Measurements from ENCODE around the gene RPL39. TPM values are rescaled to one million over a fixed set of nuclear protein-coding genes. Genes with fewer than 3 reads are reported as not detected.
"Not testable (repeated sequence)": the region's sequence is repeated elsewhere in the genome, so short reads cannot be mapped to it uniquely, and the experiment has no call there.

The RPL39 gene
- polyA plus RNA-seq, 1 donor from 2014 or later = 3,126 TPM

GRCh38 chrX:119809185-119809666 lies 17.8 kb upstream of the RPL39 start:
- H3K4me3 ChIP-seq (ENCODE audit: low read length) = no peak overlapping the region
- no peaks in the 10 kb centered on the region for H3K9me2 ChIP-seq (ENCODE audit: insufficient read depth, low read length)
- H2AFZ ChIP-seq (ENCODE audit: low read depth, low read length) = no peak overlapping the region
- H3K27me3 ChIP-seq (ENCODE audit: insufficient read depth, low read depth, low read length) = no peaks in the 10 kb centered on the region
- no peak overlapping the region for H3K27ac ChIP-seq (ENCODE audit: low read length)
- no peak overlapping the region for H3K9ac ChIP-seq (ENCODE audit: low read length)
- H3K79me2 ChIP-seq (replicated peaks; ENCODE audit: insufficient read depth, low read length) = no peaks in the 10 kb centered on the region
- no peaks in the 10 kb centered on the region for H3F3A ChIP-seq (ENCODE audit: insufficient read depth, low read length, poor library complexity, severe bottlenecking)
- H3K9me3 ChIP-seq (ENCODE audit: low read length) = no peaks in the 10 kb centered on the region
- TF ChIP-seq TAF1 (IDR thresholded peaks at IDR 0.05; ENCODE audit: low read depth) (no peak), EP300 (conservative IDR thresholded peaks at IDR 0.05; ENCODE audit: poor library complexity, severe bottlenecking) (no peak), REST (IDR thresholded peaks at IDR 0.05; ENCODE audit: borderline replicate concordance) (no peak), RAD21 (conservative IDR thresholded peaks at IDR 0.05) (no peak), POLR2AphosphoS5 (IDR thresholded peaks at IDR 0.05) (no peak), MXI1 (conservative IDR thresholded peaks at IDR 0.05; ENCODE audit: poor library complexity, severe bottlenecking) (no peak), EZH2 (IDR thresholded peaks at IDR 0.05; ENCODE audit: borderline replicate concordance, insufficient read depth, low read length, poor library complexity, severe bottlenecking) (no peak)
- TF ChIP-seq, protein P1, sequence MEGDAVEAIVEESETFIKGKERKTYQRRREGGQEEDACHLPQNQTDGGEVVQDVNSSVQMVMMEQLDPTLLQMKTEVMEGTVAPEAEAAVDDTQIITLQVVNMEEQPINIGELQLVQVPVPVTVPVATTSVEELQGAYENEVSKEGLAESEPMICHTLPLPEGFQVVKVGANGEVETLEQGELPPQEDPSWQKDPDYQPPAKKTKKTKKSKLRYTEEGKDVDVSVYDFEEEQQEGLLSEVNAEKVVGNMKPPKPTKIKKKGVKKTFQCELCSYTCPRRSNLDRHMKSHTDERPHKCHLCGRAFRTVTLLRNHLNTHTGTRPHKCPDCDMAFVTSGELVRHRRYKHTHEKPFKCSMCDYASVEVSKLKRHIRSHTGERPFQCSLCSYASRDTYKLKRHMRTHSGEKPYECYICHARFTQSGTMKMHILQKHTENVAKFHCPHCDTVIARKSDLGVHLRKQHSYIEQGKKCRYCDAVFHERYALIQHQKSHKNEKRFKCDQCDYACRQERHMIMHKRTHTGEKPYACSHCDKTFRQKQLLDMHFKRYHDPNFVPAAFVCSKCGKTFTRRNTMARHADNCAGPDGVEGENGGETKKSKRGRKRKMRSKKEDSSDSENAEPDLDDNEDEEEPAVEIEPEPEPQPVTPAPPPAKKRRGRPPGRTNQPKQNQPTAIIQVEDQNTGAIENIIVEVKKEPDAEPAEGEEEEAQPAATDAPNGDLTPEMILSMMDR (IDR thresholded peaks at IDR 0.05; ENCODE audit: poor library complexity, severe bottlenecking) = no peak
- no peak overlapping the region for H3K4me2 ChIP-seq (ENCODE audit: low read length)
- H4K20me1 ChIP-seq (ENCODE audit: insufficient read depth) = no peaks in the 10 kb centered on the region
- H3K36me3 ChIP-seq (ENCODE audit: insufficient read depth, low read length) = no peaks in the 10 kb centered on the region

DNA sequence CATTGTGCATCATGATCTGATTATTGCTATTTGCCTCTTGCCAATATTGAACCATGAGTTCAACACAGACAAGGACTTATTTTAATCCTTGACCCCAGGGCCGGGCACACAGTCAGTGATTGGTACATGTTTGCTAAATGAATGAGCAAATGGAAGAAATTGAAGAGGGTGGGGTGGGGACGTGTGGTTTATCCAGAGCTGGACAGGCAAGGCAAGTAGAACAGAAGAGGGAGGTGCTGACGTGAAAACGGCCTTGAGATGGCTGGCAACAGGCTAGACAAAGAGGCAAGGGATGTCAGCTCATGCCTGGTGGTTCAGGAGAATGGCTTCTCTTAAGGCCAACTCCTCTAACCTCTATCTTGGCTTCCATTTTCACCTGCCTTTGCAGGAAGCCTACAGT lies 17.0 kb upstream of the RPL39 start:
- not testable (repeated sequence) for H2AFZ ChIP-seq (ENCODE audit: low read depth, low read length); H3K4me2 ChIP-seq (ENCODE audit: low read length); H3K4me3 ChIP-seq (ENCODE audit: low read length); H4K20me1 ChIP-seq (ENCODE audit: insufficient read depth); H3K27me3 ChIP-seq (ENCODE audit: insufficient read depth, low read depth, low read length); H3K9me3 ChIP-seq (ENCODE audit: low read length); H3K9me2 ChIP-seq (ENCODE audit: insufficient read depth, low read length); H3K9ac ChIP-seq (ENCODE audit: low read length); H3K79me2 ChIP-seq (replicated peaks; ENCODE audit: insufficient read depth, low read length); H3F3A ChIP-seq (ENCODE audit: insufficient read depth, low read length, poor library complexity, severe bottlenecking); H3K36me3 ChIP-seq (ENCODE audit: insufficient read depth, low read length); H3K27ac ChIP-seq (ENCODE audit: low read length)

GRCh38 chrX:119802546-119802945 lies 11.1 kb upstream of the RPL39 start:
- Histone ChIP-seq H2AFZ (ENCODE audit: low read depth, low read length) (no peak overlapping the region), H3K27me3 (ENCODE audit: insufficient read depth, low read depth, low read length) (no peaks in the 10 kb centered on the region)

More at GRCh38 chrX:119802546-119802945, 11.1 kb upstream of the RPL39 start:
- Histone ChIP-seq H3K4me2 (ENCODE audit: low read length) (no peak overlapping the region), H3K79me2 (replicated peaks; ENCODE audit: insufficient read depth, low read length) (no peaks in the 10 kb centered on the region), H3K9me3 (ENCODE audit: low read length) (no peaks in the 10 kb centered on the region), H3K36me3 (ENCODE audit: insufficient read depth, low read length) (no peaks in the 10 kb centered on the region), H4K20me1 (ENCODE audit: insufficient read depth) (no peaks in the 10 kb centered on the region), H3K9ac (ENCODE audit: low read length) (no peak overlapping the region), H3K9me2 (ENCODE audit: insufficient read depth, low read length) (no peaks in the 10 kb centered on the region), H3K27ac (ENCODE audit: low read length) (no peak overlapping the region), H3F3A (ENCODE audit: insufficient read depth, low read length, poor library complexity, severe bottlenecking) (no peaks in the 10 kb centered on the region), H3K4me3 (ENCODE audit: low read length) (no peak overlapping the region)
- TF ChIP-seq SMC3 (conservative IDR thresholded peaks at IDR 0.05; ENCODE audit: poor library complexity) (no peak), EZH2 (IDR thresholded peaks at IDR 0.05; ENCODE audit: borderline replicate concordance, insufficient read depth, low read length, poor library complexity, severe bottlenecking) (no peak), EP300 (conservative IDR thresholded peaks at IDR 0.05; ENCODE audit: poor library complexity, severe bottlenecking) (no peak)
- TF ChIP-seq, protein P1 (IDR thresholded peaks at IDR 0.05; ENCODE audit: poor library complexity, severe bottlenecking) = no peak

All from neural cell (in vitro differentiated cells).